ENCODE measurements around the gene SERPINA5.

The SERPINA5 gene

GRCh38 chr14:94612580-94613554, 31.6 kb downstream of the SERPINA5 start:
- no peak overlapping the region for H3K9ac ChIP-seq (ENCODE audit: low read depth, low read length)
- H3K4me3 ChIP-seq (ENCODE audit: low read length), result no peak overlapping the region
- H3K36me3 ChIP-seq (ENCODE audit: insufficient read depth, low read length), result no peaks in the 10 kb centered on the region
- H3K9me3 ChIP-seq (replicated peaks; ENCODE audit: low read length), result peaks cover 5% of the 10 kb centered on the region
- peaks cover 30% of the 10 kb centered on the region for H3K4me1 ChIP-seq (ENCODE audit: control insufficient read depth, insufficient read depth, low read length)
- no peak overlapping the region for H3K4me2 ChIP-seq (ENCODE audit: low read length)
- no peaks in the 10 kb centered on the region for H3K27me3 ChIP-seq (ENCODE audit: control insufficient read depth, insufficient read depth, low read length)

- H3K27me3 ChIP-seq (ENCODE audit: control insufficient read depth, insufficient read depth, low read length), result no peaks in the 10 kb centered on the region
- H3K4me3 ChIP-seq (ENCODE audit: low read length), result no peak overlapping the region
- H3K9me3 ChIP-seq (replicated peaks; ENCODE audit: low read length), result peaks cover 13% of the 10 kb centered on the region
- H3K36me3 ChIP-seq (ENCODE audit: insufficient read depth, low read length), result no peaks in the 10 kb centered on the region
- H3K4me2 ChIP-seq (ENCODE audit: low read length), result no peak overlapping the region
- peaks cover 30% of the 10 kb centered on the region for H3K4me1 ChIP-seq (ENCODE audit: control insufficient read depth, insufficient read depth, low read length)
- H3K9ac ChIP-seq (ENCODE audit: low read depth, low read length), result no peak overlapping the region
Observed at GRCh38 chr14:94613720-94614644, 32.8 kb downstream of the SERPINA5 start.

GRCh38 chr14:94614802-94615201, 33.6 kb downstream of the SERPINA5 start:
- Histone ChIP-seq H3K4me3 (ENCODE audit: low read length) (no peak overlapping the region), H3K27me3 (ENCODE audit: control insufficient read depth, insufficient read depth, low read length) (no peaks in the 10 kb centered on the region), H3K9me3 (replicated peaks; ENCODE audit: low read length) (peaks cover 14% of the 10 kb centered on the region), H3K9ac (ENCODE audit: low read depth, low read length) (no peak overlapping the region), H3K4me2 (ENCODE audit: low read length) (no peak overlapping the region), H3K36me3 (ENCODE audit: insufficient read depth, low read length) (no peaks in the 10 kb centered on the region), H3K4me1 (ENCODE audit: control insufficient read depth, insufficient read depth, low read length) (peaks cover 26% of the 10 kb centered on the region)

- Histone ChIP-seq H3K9me3 (replicated peaks; ENCODE audit: low read length) (peaks cover 14% of the 10 kb centered on the region), H3K36me3 (ENCODE audit: insufficient read depth, low read length) (no peaks in the 10 kb centered on the region), H3K9ac (ENCODE audit: low read depth, low read length) (no peak overlapping the region), H3K27me3 (ENCODE audit: control insufficient read depth, insufficient read depth, low read length) (no peaks in the 10 kb centered on the region), H3K4me2 (ENCODE audit: low read length) (no peak overlapping the region), H3K4me3 (ENCODE audit: low read length) (no peak overlapping the region), H3K4me1 (ENCODE audit: control insufficient read depth, insufficient read depth, low read length) (peaks cover 23% of the 10 kb centered on the region)
Observed at GRCh38 chr14:94615254-94615653, 34.0 kb downstream of the SERPINA5 start.

GRCh38 chr14:94615823-94616570, 34.8 kb downstream of the SERPINA5 start:
- H3K4me1 ChIP-seq (ENCODE audit: control insufficient read depth, insufficient read depth, low read length), result peaks cover 16% of the 10 kb centered on the region
- no peaks in the 10 kb centered on the region for H3K27me3 ChIP-seq (ENCODE audit: control insufficient read depth, insufficient read depth, low read length)
- no peak overlapping the region for H3K4me2 ChIP-seq (ENCODE audit: low read length)
- no peak overlapping the region for H3K4me3 ChIP-seq (ENCODE audit: low read length)
- no peaks in the 10 kb centered on the region for H3K36me3 ChIP-seq (ENCODE audit: insufficient read depth, low read length)
- H3K9me3 ChIP-seq (replicated peaks; ENCODE audit: low read length), result peaks cover 14% of the 10 kb centered on the region
- no peak overlapping the region for H3K9ac ChIP-seq (ENCODE audit: low read depth, low read length)

- H3K9ac ChIP-seq (ENCODE audit: low read depth, low read length), result no peak overlapping the region
- peaks cover 10% of the 10 kb centered on the region for H3K4me1 ChIP-seq (ENCODE audit: control insufficient read depth, insufficient read depth, low read length)
- no peaks in the 10 kb centered on the region for H3K36me3 ChIP-seq (ENCODE audit: insufficient read depth, low read length)
- no peak overlapping the region for H3K4me3 ChIP-seq (ENCODE audit: low read length)
- H3K9me3 ChIP-seq (replicated peaks; ENCODE audit: low read length), result peaks cover 14% of the 10 kb centered on the region
- no peak overlapping the region for H3K4me2 ChIP-seq (ENCODE audit: low read length)
- no peaks in the 10 kb centered on the region for H3K27me3 ChIP-seq (ENCODE audit: control insufficient read depth, insufficient read depth, low read length)
Observed at GRCh38 chr14:94617366-94617941, 36.2 kb downstream of the SERPINA5 start.

GRCh38 chr14:94617988-94618822, 37.0 kb downstream of the SERPINA5 start:
- no peaks in the 10 kb centered on the region for H3K36me3 ChIP-seq (ENCODE audit: insufficient read depth, low read length)

GRCh38 chr14:94619297-94619696, 38.1 kb downstream of the SERPINA5 start:
- Histone ChIP-seq H3K27me3 (ENCODE audit: control insufficient read depth, insufficient read depth, low read length) (peaks cover 13% of the 10 kb centered on the region), H3K4me3 (ENCODE audit: low read length) (no peak overlapping the region), H3K9me3 (replicated peaks; ENCODE audit: low read length) (peaks cover 14% of the 10 kb centered on the region), H3K4me1 (ENCODE audit: control insufficient read depth, insufficient read depth, low read length) (no peaks in the 10 kb centered on the region), H3K9ac (ENCODE audit: low read depth, low read length) (no peak overlapping the region), H3K36me3 (ENCODE audit: insufficient read depth, low read length) (no peaks in the 10 kb centered on the region), H3K4me2 (ENCODE audit: low read length) (no peak overlapping the region)

More at GRCh38 chr14:94617988-94618822, 37.0 kb downstream of the SERPINA5 start:
- Histone ChIP-seq H3K4me1 (ENCODE audit: control insufficient read depth, insufficient read depth, low read length) (peaks cover 2% of the 10 kb centered on the region), H3K4me3 (ENCODE audit: low read length) (no peak overlapping the region), H3K4me2 (ENCODE audit: low read length) (no peak overlapping the region), H3K9ac (ENCODE audit: low read depth, low read length) (no peak overlapping the region), H3K27me3 (ENCODE audit: control insufficient read depth, insufficient read depth, low read length) (peaks cover 3% of the 10 kb centered on the region), H3K9me3 (replicated peaks; ENCODE audit: low read length) (peaks cover 14% of the 10 kb centered on the region)

- no peak overlapping the region for H3K4me3 ChIP-seq (ENCODE audit: low read length)
- peaks cover 14% of the 10 kb centered on the region for H3K9me3 ChIP-seq (replicated peaks; ENCODE audit: low read length)
- peaks cover 22% of the 10 kb centered on the region for H3K27me3 ChIP-seq (ENCODE audit: control insufficient read depth, insufficient read depth, low read length)
- H3K9ac ChIP-seq (ENCODE audit: low read depth, low read length), result no peak overlapping the region
- no peaks in the 10 kb centered on the region for H3K4me1 ChIP-seq (ENCODE audit: control insufficient read depth, insufficient read depth, low read length)
- no peak overlapping the region for H3K4me2 ChIP-seq (ENCODE audit: low read length)
- no peaks in the 10 kb centered on the region for H3K36me3 ChIP-seq (ENCODE audit: insufficient read depth, low read length)
Observed at GRCh38 chr14:94620597-94620996, 39.4 kb downstream of the SERPINA5 start.

Measured in skeletal muscle satellite cell (primary cell).